WTC11 (cell line): Measurements from ENCODE around the gene SCYL1. TPM values are rescaled to one million over a fixed set of nuclear protein-coding genes. Genes with fewer than 3 reads are reported as not detected.

Source experiments
- ATAC-seq: fragments of 200-7000 bp; cut with Tn5 transposase; 2 replicates; pipeline ENCODE4 v1.10.0; 2021; ENCODE audit warnings: mild to moderate bottlenecking, moderate library complexity
- CTCF ChIA-PET: fragments of 300-600 bp; sonication (Branson Sonifier 250); formaldehyde crosslinking; loops from one replicate; lab custom pipeline; 2021; ENCODE audit warnings: antibody characterized with exemption; lab: Charles Lee
- POLR2A ChIA-PET: fragments of 350-600 bp; sonication (Branson Sonifier 250); formaldehyde crosslinking; loops from one replicate; lab custom pipeline; 2021; ENCODE audit warnings: antibody characterized with exemption; lab: Charles Lee
- DNase-seq: peaks from one replicate; pipeline ENCODE4 v3.0.0; 2021; ENCODE audit warnings: low spot score
- H3K27ac Mint-ChIP-seq: 2 replicates; pipeline ENCODE4 v1.8.0; 2021; ENCODE audit warnings: mixed read lengths
- H3K27me3 Mint-ChIP-seq: 2 replicates; pipeline ENCODE4 v1.8.0; 2021; ENCODE audit warnings: low read depth, mild to moderate bottlenecking, moderate library complexity, mixed read lengths
- H3K36me3 Mint-ChIP-seq: 2 replicates; pipeline ENCODE4 v1.8.0; 2021; ENCODE audit warnings: mixed read lengths
- H3K4me1 Mint-ChIP-seq: 2 replicates; pipeline ENCODE4 v1.8.0; 2022; ENCODE audit warnings: mixed read lengths
- H3K4me3 Mint-ChIP-seq: 2 replicates; pipeline ENCODE4 v1.8.0; 2021; ENCODE audit warnings: mild to moderate bottlenecking, moderate library complexity, mixed read lengths
- H3K9me3 Mint-ChIP-seq: 2 replicates; pipeline ENCODE4 v1.8.0; 2021; ENCODE audit warnings: mixed read lengths
- AFF4 ChIP-seq: sonication (generic); formaldehyde crosslinking; IDR thresholded peaks from 2 replicates; pipeline ENCODE4 v1.8.1; 2023; ENCODE audit warnings: mild to moderate bottlenecking, missing genetic modification reagents, borderline replicate concordance
- CREB1 ChIP-seq: sonication (generic); formaldehyde crosslinking; IDR thresholded peaks from 2 replicates; pipeline ENCODE4 v1.8.0; 2023; ENCODE audit warnings: mild to moderate bottlenecking, missing genetic modification reagents
- CREM ChIP-seq: sonication (generic); formaldehyde crosslinking; IDR thresholded peaks from 2 replicates; pipeline ENCODE4 v1.8.1; 2022; ENCODE audit warnings: mild to moderate bottlenecking, missing genetic modification reagents, moderate library complexity
- E2F5 ChIP-seq: sonication (generic); formaldehyde crosslinking; IDR thresholded peaks from 2 replicates; pipeline ENCODE4 v1.8.1; 2022; ENCODE audit warnings: mild to moderate bottlenecking, moderate library complexity, missing genetic modification reagents
- ELF4 ChIP-seq: sonication (generic); formaldehyde crosslinking; IDR thresholded peaks from 2 replicates; pipeline ENCODE4 v1.8.1; 2022; ENCODE audit warnings: low read depth, mild to moderate bottlenecking, moderate library complexity, missing genetic modification reagents
- EMX1 ChIP-seq: fragments of 250-450 bp; sonication (Bioruptor Pico); IDR thresholded peaks from 2 replicates; pipeline ENCODE4 v1.8.0; 2021; ENCODE audit warnings: mild to moderate bottlenecking
- JAZF1 ChIP-seq: fragments of 250-450 bp; sonication (Bioruptor Pico); IDR thresholded peaks from 2 replicates; pipeline ENCODE4 v1.9.0; 2021; ENCODE audit warnings: moderate library complexity, mild to moderate bottlenecking, inconsistent platforms
- MAX ChIP-seq: sonication (generic); formaldehyde crosslinking; IDR thresholded peaks from 2 replicates; pipeline ENCODE4 v1.8.0; 2022; ENCODE audit warnings: mild to moderate bottlenecking, missing genetic modification reagents
- NFE2L1 ChIP-seq: sonication (generic); formaldehyde crosslinking; IDR thresholded peaks from 2 replicates; pipeline ENCODE4 v1.8.1; 2023; ENCODE audit warnings: missing genetic modification reagents
- NFYB ChIP-seq: sonication (generic); formaldehyde crosslinking; conservative IDR thresholded peaks from 2 replicates; pipeline ENCODE4 v1.8.0; 2022; ENCODE audit warnings: low read depth, missing genetic modification reagents
- TEAD4 ChIP-seq: sonication (generic); formaldehyde crosslinking; IDR thresholded peaks from 2 replicates; pipeline ENCODE4 v1.8.0; 2022; ENCODE audit warnings: mild to moderate bottlenecking, missing genetic modification reagents
- TP53 ChIP-seq: sonication (generic); formaldehyde crosslinking; IDR thresholded peaks from 2 replicates; pipeline ENCODE4 v1.8.1; 2023; ENCODE audit warnings: mild to moderate bottlenecking, missing genetic modification reagents
- ZNF121 ChIP-seq: sonication (generic); formaldehyde crosslinking; IDR thresholded peaks from 2 replicates; pipeline ENCODE4 v1.8.0; 2023; ENCODE audit warnings: missing genetic modification reagents
- ZNF138 ChIP-seq: sonication (generic); formaldehyde crosslinking; conservative IDR thresholded peaks from 2 replicates; pipeline ENCODE4 v1.8.1; 2022; ENCODE audit warnings: mild to moderate bottlenecking, moderate library complexity, missing genetic modification reagents
- ZNF232 ChIP-seq: sonication (generic); formaldehyde crosslinking; IDR thresholded peaks from 2 replicates; pipeline ENCODE4 v1.8.0; 2022; ENCODE audit warnings: mild to moderate bottlenecking, missing genetic modification reagents
- ZNF317 ChIP-seq: sonication (generic); formaldehyde crosslinking; IDR thresholded peaks from 2 replicates; pipeline ENCODE4 v1.8.1; 2023; ENCODE audit warnings: low read depth, mild to moderate bottlenecking, moderate library complexity, missing genetic modification reagents, borderline replicate concordance
- ZNF396 ChIP-seq: fragments of 250-450 bp; sonication (Bioruptor Pico); IDR thresholded peaks from 2 replicates; pipeline ENCODE4 v1.8.0; 2021; ENCODE audit warnings: mild to moderate bottlenecking, moderate library complexity, borderline replicate concordance
- ZNF416 ChIP-seq: fragments of 250-450 bp; sonication (Bioruptor Pico); IDR thresholded peaks from 2 replicates; pipeline ENCODE4 v1.9.0; 2021; ENCODE audit warnings: mild to moderate bottlenecking, inconsistent platforms
- ZNF423 ChIP-seq: fragments of 250-450 bp; sonication (Bioruptor Pico); IDR thresholded peaks from 2 replicates; pipeline ENCODE4 v2.1.2; 2022; ENCODE audit warnings: mild to moderate bottlenecking, moderate library complexity
- ZNF671 ChIP-seq: fragments of 250-450 bp; sonication (Bioruptor Pico); IDR thresholded peaks from 2 replicates; pipeline ENCODE4 v1.8.0; 2021; ENCODE audit warnings: mild to moderate bottlenecking
- total RNA-seq: library from RNA; stranded (reverse); gene quantifications from 3 replicates; pipeline ENCODE4 v1.2.3, GENCODE V29; 2021
- TF ChIP-seq, protein P1 (sequence below): sonication (generic); formaldehyde crosslinking; IDR thresholded peaks from 2 replicates; pipeline ENCODE4 v1.8.1; 2022; ENCODE audit warnings: low read depth, missing genetic modification reagents, borderline replicate concordance
- TF ChIP-seq, protein P2 (sequence below): sonication (generic); formaldehyde crosslinking; IDR thresholded peaks from 2 replicates; pipeline ENCODE4 v1.8.0; 2022; ENCODE audit warnings: mild to moderate bottlenecking, missing genetic modification reagents
- TF ChIP-seq, protein P3 (sequence below): sonication (generic); formaldehyde crosslinking; IDR thresholded peaks from 2 replicates; pipeline ENCODE4 v1.8.1; 2022; ENCODE audit warnings: low read depth, mild to moderate bottlenecking, moderate library complexity, missing genetic modification reagents, borderline replicate concordance

Gene SCYL1
- total RNA-seq, 1 experiment from 2014 or later, result 76.8 TPM

DNA sequence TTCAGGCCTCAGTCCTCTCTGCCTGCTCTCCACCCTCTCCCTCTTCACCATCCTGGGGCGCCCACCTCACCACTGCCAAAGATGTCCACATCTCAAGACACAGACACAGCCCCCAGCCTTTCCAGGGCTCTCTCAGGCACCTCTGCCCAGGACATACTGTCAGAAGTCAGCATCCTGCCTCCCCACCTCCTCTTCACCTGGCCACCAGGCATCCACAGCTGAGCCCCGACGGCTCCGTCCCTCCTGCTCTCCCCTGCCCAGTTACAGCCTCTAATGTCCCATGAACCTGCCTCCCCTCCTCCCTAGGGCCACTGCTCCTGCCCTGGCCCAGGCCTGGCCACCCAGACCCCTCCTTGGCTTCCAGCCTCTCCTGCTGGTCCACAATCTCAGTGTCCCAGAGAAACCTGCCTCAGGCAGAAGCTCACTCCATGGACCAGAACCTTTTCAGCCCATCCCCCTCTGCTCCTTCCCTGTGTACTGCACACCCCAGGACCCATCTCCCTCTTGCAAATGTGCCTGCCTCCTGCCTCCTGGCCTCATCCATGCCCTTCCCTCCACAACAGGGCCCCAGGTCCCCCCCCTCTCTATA, 30.1 kb downstream of the SCYL1 start (continued):
- TF ChIP-seq AFF4 (CRISPR knock-in tag), result no peak
- no peak for TF ChIP-seq ELF4
- TF ChIP-seq ZNF416 (CRISPR knock-in tag), result no peak
- TF ChIP-seq, protein P1, sequence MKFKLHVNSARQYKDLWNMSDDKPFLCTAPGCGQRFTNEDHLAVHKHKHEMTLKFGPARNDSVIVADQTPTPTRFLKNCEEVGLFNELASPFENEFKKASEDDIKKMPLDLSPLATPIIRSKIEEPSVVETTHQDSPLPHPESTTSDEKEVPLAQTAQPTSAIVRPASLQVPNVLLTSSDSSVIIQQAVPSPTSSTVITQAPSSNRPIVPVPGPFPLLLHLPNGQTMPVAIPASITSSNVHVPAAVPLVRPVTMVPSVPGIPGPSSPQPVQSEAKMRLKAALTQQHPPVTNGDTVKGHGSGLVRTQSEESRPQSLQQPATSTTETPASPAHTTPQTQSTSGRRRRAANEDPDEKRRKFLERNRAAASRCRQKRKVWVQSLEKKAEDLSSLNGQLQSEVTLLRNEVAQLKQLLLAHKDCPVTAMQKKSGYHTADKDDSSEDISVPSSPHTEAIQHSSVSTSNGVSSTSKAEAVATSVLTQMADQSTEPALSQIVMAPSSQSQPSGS (CRISPR knock-in tag), result no peak
- TF ChIP-seq, all 79 proteins: peak for 0

- POLR2A ChIA-PET, result interaction anchor here (1.2 kb wide), 1 partner anchor 15 kb away, joined by 3 read pairs; the partner anchor contains the start of gene ZNRD2
These were observed 30.9 kb downstream of the SCYL1 start for GRCh38 chr11:65555693-65556231.

GRCh38 chr11:65556470-65557279, 31.8 kb downstream of the SCYL1 start:
- no peak overlapping the region for H3K27ac Mint-ChIP-seq
- ChIA-PET CTCF (interaction anchor here (0.8 to 1.9 kb wide), 8 partner anchors 11 to 37 kb away, joined by 3 to 20 read pairs (median 4); partner anchors contain the start of gene ZNRD2), POLR2A (interaction anchor here (0.8 kb wide), 1 partner anchor 58 kb away, joined by 3 read pairs; the partner anchor contains the start of gene MALAT1)
- DNase-seq (no peak), ATAC-seq (no peak)
- no peaks in the 10 kb centered on the region for H3K36me3 Mint-ChIP-seq
- no peaks in the 10 kb centered on the region for H3K9me3 Mint-ChIP-seq
- H3K27me3 Mint-ChIP-seq, result peaks cover 62% of the 10 kb centered on the region
- peak overlapping the region; percentile 69 for H3K4me3 Mint-ChIP-seq
- peaks cover 57% of the 10 kb centered on the region for H3K4me1 Mint-ChIP-seq
- TF ChIP-seq EMX1 (CRISPR knock-in tag), result no peak
- TF ChIP-seq CREB1 (CRISPR knock-in tag), result no peak
- TF ChIP-seq ZNF232 (CRISPR knock-in tag), result no peak
- TF ChIP-seq MAX (CRISPR knock-in tag), result no peak
- TF ChIP-seq ZNF423 (CRISPR knock-in tag), result no peak
- TF ChIP-seq ZNF138, result no peak
- no peak for TF ChIP-seq JAZF1 (CRISPR knock-in tag)
- no peak for TF ChIP-seq E2F5 (CRISPR knock-in tag)
- no peak for TF ChIP-seq ZNF317 (CRISPR knock-in tag)
- no peak for TF ChIP-seq ZNF396 (CRISPR knock-in tag)
- no peak for TF ChIP-seq TP53 (CRISPR knock-in tag)
- TF ChIP-seq TEAD4, result no peak
- no peak for TF ChIP-seq ZNF121
- TF ChIP-seq, protein P2, sequence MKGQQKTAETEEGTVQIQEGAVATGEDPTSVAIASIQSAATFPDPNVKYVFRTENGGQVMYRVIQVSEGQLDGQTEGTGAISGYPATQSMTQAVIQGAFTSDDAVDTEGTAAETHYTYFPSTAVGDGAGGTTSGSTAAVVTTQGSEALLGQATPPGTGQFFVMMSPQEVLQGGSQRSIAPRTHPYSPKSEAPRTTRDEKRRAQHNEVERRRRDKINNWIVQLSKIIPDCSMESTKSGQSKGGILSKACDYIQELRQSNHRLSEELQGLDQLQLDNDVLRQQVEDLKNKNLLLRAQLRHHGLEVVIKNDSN (CRISPR knock-in tag), result no peak
- no peak for TF ChIP-seq NFE2L1
- no peak for TF ChIP-seq ELF4

More at GRCh38 chr11:65555693-65556231, 30.9 kb downstream of the SCYL1 start:
- H3K27me3 Mint-ChIP-seq, result peaks cover 69% of the 10 kb centered on the region
- H3K9me3 Mint-ChIP-seq, result no peaks in the 10 kb centered on the region
- CTCF ChIA-PET, result interaction anchor here (1.1 to 5.8 kb wide), 4 partner anchors 14 to 52 kb away, joined by 3 to 171 read pairs (median 6); partner anchors contain the start of genes FAM89B and ZNRD2
- peak overlapping the region; percentile 18; the same call in 1 of the 2 replicates for H3K4me3 Mint-ChIP-seq
- H3K27ac Mint-ChIP-seq, result no peak overlapping the region
- H3K4me1 Mint-ChIP-seq, result peaks cover 58% of the 10 kb centered on the region
- H3K36me3 Mint-ChIP-seq, result no peaks in the 10 kb centered on the region
- no peak for DNase-seq
- no peak for ATAC-seq
- TF ChIP-seq NFYB (no peak), CREM (CRISPR knock-in tag) (no peak), MAX (CRISPR knock-in tag) (no peak), TP53 (CRISPR knock-in tag) (no peak), ZNF671 (no peak), ZNF416 (CRISPR knock-in tag) (no peak)
- TF ChIP-seq, protein P3, sequence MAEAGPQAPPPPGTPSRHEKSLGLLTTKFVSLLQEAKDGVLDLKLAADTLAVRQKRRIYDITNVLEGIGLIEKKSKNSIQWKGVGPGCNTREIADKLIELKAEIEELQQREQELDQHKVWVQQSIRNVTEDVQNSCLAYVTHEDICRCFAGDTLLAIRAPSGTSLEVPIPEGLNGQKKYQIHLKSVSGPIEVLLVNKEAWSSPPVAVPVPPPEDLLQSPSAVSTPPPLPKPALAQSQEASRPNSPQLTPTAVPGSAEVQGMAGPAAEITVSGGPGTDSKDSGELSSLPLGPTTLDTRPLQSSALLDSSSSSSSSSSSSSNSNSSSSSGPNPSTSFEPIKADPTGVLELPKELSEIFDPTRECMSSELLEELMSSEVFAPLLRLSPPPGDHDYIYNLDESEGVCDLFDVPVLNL (CRISPR knock-in tag), result no peak
